ENCODE data around the gene CACNB2.
"Not testable (repeated sequence)": the region's sequence is repeated elsewhere in the genome, so short reads cannot be mapped to it uniquely, and the experiment has no call there.

The CACNB2 gene

GRCh38 chr10:18583575-18584270 lies 443.5 kb downstream of the CACNB2 start:
- peak in 1 of 6 experiments; percentile 2 for DNase-seq

- not testable (repeated sequence) for DNase-seq
Measured at GRCh38 chr10:18586637-18587036, 446.4 kb downstream of the CACNB2 start.

GRCh38 chr10:18591141-18591540 lies 450.9 kb downstream of the CACNB2 start:
- DNase-seq, result not testable (repeated sequence)
